Calu3 (cell line): ENCODE measurements around the gene GBA3. TPM values are rescaled to one million over a fixed set of nuclear protein-coding genes. Genes with fewer than 3 reads are reported as not detected.

Source experiments
- BruUV-seq: library from RNA; stranded (reverse); fragments of 400-500 nt; replicated peaks from 2 replicates; lab custom pipeline; 2021; lab: Mats Ljungman, UMichigan
- CTCF ChIA-PET: fragments of 300-600 bp; sonication (Branson Sonifier 250); formaldehyde crosslinking; loops from one replicate; lab custom pipeline; 2022; ENCODE audit warnings: antibody characterized with exemption; lab: Charles Lee
- DNase-seq: peaks from one replicate; pipeline ENCODE4 v3.0.0; 2022
- H3K27ac Mint-ChIP-seq: one replicate; pipeline ENCODE4 v1.8.0; 2022; ENCODE audit warnings: mixed read lengths; ENCODE audit not compliant: unreplicated experiment
- H3K27me3 Mint-ChIP-seq: one replicate; pipeline ENCODE4 v1.8.0; 2022; ENCODE audit warnings: mixed read lengths; ENCODE audit not compliant: unreplicated experiment
- H3K36me3 Mint-ChIP-seq: one replicate; pipeline ENCODE4 v1.8.0; 2022; ENCODE audit warnings: mild to moderate bottlenecking, moderate library complexity, mixed read lengths; ENCODE audit not compliant: insufficient read depth, unreplicated experiment
- H3K4me1 Mint-ChIP-seq: one replicate; pipeline ENCODE4 v1.8.0; 2022; ENCODE audit warnings: mild to moderate bottlenecking, low read depth, mixed read lengths; ENCODE audit not compliant: unreplicated experiment
- H3K4me3 Mint-ChIP-seq: one replicate; pipeline ENCODE4 v1.8.0; 2022; ENCODE audit warnings: mild to moderate bottlenecking, low read depth, moderate library complexity, mixed read lengths; ENCODE audit not compliant: unreplicated experiment
- H3K9me3 Mint-ChIP-seq: one replicate; pipeline ENCODE4 v1.8.0; 2022; ENCODE audit warnings: low read depth, mixed read lengths; ENCODE audit not compliant: unreplicated experiment
- intact Hi-C: fragments of 100-400 bp; cut with micrococcal nuclease; formaldehyde crosslinking; loops from one replicate; pipeline ENCODE4 v1.10.0; 2022; ENCODE audit not compliant: unreplicated experiment
- total RNA-seq: library from RNA; stranded (reverse); gene quantifications from 2 replicates; pipeline ENCODE4 v1.2.3, GENCODE V29; 2022
- TF ChIP-seq, protein P1 (sequence below): fragments of 200-600 bp; IDR thresholded peaks from one replicate; pipeline ENCODE4 v1.8.0; 2022; ENCODE audit warnings: antibody characterized with exemption; ENCODE audit not compliant: unreplicated experiment

The GBA3 gene
- total RNA-seq, 1 experiment from 2014 or later, result 0.21 TPM

DNA sequence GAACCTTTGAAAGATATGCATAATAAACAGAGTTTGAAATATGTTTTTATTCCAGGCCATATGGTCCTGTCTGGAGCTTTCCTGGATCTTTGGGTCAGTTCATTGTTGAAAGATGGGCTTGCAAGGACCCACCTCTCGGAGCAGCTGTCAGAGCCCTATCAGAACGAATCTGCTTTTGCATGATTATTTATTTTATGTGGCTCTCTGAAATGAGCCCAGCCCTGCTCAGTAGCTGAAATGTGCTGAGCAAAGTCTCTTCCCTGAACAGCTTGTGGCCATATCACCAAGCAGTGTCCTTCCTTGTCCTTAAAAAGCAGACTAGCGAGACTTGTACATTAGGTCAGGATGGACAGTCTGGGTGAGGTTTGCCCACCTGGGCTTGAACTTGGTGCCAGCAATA, 110.8 kb downstream of the GBA3 start:
- intact Hi-C loops, result no loop called here
- CTCF ChIA-PET, result no interaction called here

DNA sequence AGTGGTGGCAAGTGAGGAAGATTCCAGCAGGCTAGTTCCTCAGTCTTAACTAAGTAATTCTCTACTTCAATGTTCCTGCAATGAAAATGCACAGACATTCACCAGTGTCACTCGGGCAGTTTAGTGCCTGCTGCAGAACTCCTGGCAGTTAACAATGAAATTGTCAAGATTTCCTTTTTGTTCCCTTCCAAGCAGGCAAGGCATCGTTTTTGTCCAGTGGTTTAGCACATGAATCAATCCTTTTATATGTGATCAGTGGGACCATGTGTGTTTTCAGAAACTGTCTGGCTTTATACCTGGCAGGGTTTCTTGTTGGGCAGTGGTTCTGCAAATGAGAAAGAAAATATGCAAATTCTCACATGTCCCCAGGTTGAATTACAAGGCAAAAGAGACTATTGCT, 122.2 kb downstream of the GBA3 start:
- Mint-ChIP-seq H3K27me3 (no peaks in the 10 kb centered on the region), H3K9me3 (no peaks in the 10 kb centered on the region), H3K4me1 (no peaks in the 10 kb centered on the region), H3K36me3 (no peaks in the 10 kb centered on the region), H3K4me3 (no peak overlapping the region), H3K27ac (no peak overlapping the region)
- TF ChIP-seq, protein P1, sequence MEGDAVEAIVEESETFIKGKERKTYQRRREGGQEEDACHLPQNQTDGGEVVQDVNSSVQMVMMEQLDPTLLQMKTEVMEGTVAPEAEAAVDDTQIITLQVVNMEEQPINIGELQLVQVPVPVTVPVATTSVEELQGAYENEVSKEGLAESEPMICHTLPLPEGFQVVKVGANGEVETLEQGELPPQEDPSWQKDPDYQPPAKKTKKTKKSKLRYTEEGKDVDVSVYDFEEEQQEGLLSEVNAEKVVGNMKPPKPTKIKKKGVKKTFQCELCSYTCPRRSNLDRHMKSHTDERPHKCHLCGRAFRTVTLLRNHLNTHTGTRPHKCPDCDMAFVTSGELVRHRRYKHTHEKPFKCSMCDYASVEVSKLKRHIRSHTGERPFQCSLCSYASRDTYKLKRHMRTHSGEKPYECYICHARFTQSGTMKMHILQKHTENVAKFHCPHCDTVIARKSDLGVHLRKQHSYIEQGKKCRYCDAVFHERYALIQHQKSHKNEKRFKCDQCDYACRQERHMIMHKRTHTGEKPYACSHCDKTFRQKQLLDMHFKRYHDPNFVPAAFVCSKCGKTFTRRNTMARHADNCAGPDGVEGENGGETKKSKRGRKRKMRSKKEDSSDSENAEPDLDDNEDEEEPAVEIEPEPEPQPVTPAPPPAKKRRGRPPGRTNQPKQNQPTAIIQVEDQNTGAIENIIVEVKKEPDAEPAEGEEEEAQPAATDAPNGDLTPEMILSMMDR, result no peak
- DNase-seq, result no peak
- CTCF ChIA-PET, result no interaction called here
- intact Hi-C loops, result no loop called here
- BruUV-seq, result no TSS peak

More for the DNA sequence above, 110.8 kb downstream of the GBA3 start:
- TF ChIP-seq, protein P1, result no peak
- no TSS peak for BruUV-seq
- H3K4me1 Mint-ChIP-seq, result no peaks in the 10 kb centered on the region
- no peaks in the 10 kb centered on the region for H3K36me3 Mint-ChIP-seq
- H3K27ac Mint-ChIP-seq, result no peak overlapping the region
- DNase-seq, result no peak
- H3K4me3 Mint-ChIP-seq, result no peak overlapping the region
- H3K27me3 Mint-ChIP-seq, result peaks cover 46% of the 10 kb centered on the region
- H3K9me3 Mint-ChIP-seq, result peaks cover 3% of the 10 kb centered on the region

DNA sequence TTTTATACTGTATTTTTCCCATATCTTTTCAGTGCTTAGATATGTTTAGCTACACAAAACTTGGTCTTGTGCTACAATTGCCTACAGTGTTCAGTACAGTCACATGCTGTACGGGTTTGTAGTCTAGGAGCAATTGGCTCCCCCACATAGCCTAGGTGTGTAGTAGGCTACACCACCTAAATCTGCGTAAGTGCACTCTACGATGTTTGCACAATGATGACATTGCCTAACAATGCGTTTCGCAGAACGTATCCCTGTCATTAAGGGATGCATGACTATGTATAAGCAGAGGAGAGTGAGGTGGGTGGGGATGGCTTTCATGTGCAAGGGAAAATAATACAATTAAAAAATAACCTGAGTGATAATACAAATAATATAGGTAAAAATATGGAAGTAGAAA, 131.4 kb downstream of the GBA3 start:
- CTCF ChIA-PET, result no interaction called here
- no peak for DNase-seq
- Mint-ChIP-seq H3K4me1 (no peaks in the 10 kb centered on the region), H3K36me3 (no peaks in the 10 kb centered on the region), H3K9me3 (no peaks in the 10 kb centered on the region), H3K27me3 (no peaks in the 10 kb centered on the region), H3K4me3 (no peak overlapping the region), H3K27ac (no peak overlapping the region)
- no TSS peak for BruUV-seq
- intact Hi-C loops, result no loop called here
- TF ChIP-seq, protein P1, result no peak

DNA sequence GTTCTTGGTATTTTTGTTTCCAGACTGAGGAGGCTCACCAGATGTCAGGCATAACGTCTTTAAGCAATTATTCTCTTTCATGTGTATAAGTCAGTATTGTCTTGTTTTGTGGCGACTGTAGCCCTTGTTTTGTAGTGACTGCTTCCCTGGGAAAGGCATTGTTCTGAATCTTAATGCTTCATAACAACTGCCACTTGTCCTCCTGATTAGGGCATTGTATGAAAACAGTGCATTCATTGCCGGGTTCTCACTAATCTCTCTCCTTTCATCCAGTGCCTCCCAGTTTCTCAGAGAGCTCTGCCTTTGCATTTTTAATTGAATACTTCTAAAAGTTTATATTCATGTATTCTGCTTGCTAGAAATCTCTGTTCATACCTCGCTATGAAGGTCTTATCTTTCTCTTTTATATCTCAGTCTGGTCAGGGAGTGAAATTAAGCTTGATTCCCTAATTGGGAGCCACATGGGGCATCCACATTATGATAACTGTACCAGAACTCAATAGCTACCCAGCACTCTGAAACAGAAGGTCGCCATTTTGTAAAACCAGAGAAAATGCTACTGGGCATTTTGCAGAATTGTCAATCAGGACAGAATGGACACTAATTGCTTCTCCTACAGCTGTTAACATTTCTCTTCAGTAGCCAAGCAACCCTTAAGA, 149.8 kb downstream of the GBA3 start:
- CTCF ChIA-PET, result no interaction called here
- Mint-ChIP-seq H3K9me3 (no peaks in the 10 kb centered on the region), H3K36me3 (no peaks in the 10 kb centered on the region), H3K4me3 (no peak overlapping the region), H3K27ac (no peak overlapping the region), H3K4me1 (no peaks in the 10 kb centered on the region), H3K27me3 (no peaks in the 10 kb centered on the region)
- TF ChIP-seq, protein P1, result no peak
- intact Hi-C loops, result no loop called here
- BruUV-seq, result no TSS peak
- no peak for DNase-seq
